Measurements from ENCODE around the gene FAM81A. TPM values are rescaled to one million over a fixed set of nuclear protein-coding genes. Genes with fewer than 3 reads are reported as not detected.

Gene FAM81A
- polyA plus RNA-seq, 6 donors from 2014 or later: 8.1 to 23.1 (median 12.0) TPM

DNA sequence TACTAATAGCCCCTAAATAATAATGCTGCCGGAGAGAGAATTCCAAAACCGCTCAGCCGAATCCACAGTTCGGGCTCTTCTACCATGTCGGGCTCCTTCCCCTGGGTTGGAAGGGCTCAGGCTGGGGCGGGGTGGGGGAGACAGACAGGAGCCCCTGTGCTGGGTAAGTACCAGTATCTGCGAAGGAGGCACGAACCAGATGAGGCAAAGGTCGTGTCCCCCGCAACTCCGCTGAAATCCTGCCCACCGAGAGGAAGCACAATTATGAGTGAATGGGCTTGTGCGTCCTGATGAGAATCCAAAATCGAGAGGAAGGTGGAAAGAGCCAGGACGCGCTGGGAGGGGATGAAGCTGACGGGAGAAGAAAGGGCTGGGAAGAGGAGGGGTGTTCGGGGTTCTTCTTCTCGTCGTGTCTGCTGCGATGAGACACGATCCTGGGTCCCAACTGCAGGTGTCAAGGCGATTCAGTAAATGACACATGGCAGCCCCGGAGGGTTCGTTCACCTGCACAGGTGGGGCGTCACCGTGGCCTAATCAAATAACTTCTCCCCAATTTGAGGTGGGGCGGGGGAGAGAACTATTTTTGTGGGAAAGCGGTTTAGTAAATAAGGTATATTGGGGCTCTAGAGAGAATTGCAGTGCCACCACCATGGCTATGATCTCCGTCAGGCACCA is 707 bp upstream of the FAM81A start:
- Mint-ChIP-seq H3K4me3 (peak overlapping the region; percentile 78 to 95 (median 94)), H3K4me1 (peaks cover 24 to 44% (median 39%) of the 10 kb centered on the region in 3 donors), H3K27me3 (no peaks in the 10 kb centered on the region), H3K36me3 (no peaks in the 10 kb centered on the region), H3K27ac (peak overlapping the region; percentile 28 to 93 (median 78)), H3K9me3 (no peaks in the 10 kb centered on the region)
- DNase-seq: no peak
- peak; percentile 2 to 8 for ATAC-seq (ENCODE audit: low read depth in 2 of 2)

DNA sequence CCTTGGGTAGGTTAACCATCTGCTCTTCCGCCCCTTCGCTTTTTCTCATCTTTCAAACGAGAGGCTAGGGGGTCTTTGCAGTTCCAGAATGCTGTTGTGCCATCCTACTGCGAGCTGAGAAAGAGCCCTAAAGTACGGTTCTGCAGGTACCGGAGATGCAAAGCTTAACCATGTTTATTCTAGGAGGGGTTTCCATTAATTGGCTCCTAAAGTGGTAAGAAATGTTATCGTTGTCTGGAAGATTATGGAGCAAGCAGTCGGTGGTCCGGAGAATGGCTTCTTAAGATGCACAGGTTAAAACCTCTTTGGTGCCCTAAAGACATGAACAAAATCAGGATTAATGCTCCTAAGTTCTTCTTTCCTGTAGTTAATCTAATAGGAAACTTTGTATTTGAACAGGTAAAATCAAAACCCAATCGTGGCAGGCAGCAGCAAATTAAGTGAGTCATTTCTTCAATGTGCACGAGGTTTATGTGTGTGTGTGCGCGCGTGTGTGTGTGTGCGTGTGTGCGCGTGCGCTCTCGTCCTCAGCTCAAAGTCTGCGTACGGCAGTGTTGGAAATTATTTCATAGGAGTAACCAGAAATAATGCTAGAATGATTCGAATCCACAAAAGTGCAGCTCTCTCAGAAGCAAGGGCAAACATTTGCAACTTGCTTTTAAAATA is 772 bp downstream of the FAM81A start:
- Mint-ChIP-seq H3K27ac (peak overlapping the region in 4 of 6 donors; percentile 62 to 80 (median 71)), H3K9me3 (no peaks in the 10 kb centered on the region), H3K36me3 (peaks cover 0 to under 1% of the 10 kb centered on the region in 2 donors), H3K27me3 (no peaks in the 10 kb centered on the region), H3K4me1 (peaks cover 33 to 57% (median 52%) of the 10 kb centered on the region in 3 donors), H3K4me3 (peak overlapping the region; percentile 78 to 95 (median 90))
- ATAC-seq (ENCODE audit: low read depth in 2 of 2) (no peak), DNase-seq (no peak)

DNA sequence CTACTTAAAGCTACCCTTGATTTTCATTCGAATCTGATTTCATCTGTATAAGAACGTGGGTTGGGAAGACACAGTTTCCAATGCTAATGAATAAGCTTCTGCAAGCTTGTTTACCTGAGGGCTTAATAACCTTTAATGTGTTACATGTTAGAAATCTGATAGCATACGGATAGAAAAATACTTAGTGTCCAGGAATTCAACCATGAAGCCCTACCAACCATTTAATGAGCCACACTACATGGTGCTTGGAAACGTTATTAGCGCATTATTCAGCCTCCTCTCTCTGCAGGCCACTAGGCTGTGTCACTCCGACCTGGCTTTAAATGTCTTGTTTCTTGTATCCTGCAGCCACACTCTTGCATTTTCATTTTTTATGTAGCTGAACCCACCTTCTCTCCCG is 1.6 kb downstream of the FAM81A start:
- H3K9me3 Mint-ChIP-seq: no peaks in the 10 kb centered on the region
- peaks cover 0 to 8% of the 10 kb centered on the region in 2 donors for H3K36me3 Mint-ChIP-seq
- DNase-seq (no peak), ATAC-seq (ENCODE audit: low read depth in 2 of 2) (no peak)
- H3K27ac Mint-ChIP-seq: peak overlapping the region in 3 of 6 donors; percentile 46 to 73 (median 57)
- peak overlapping the region in 7 of 8 donors; percentile 11 to 95 (median 87) for H3K4me3 Mint-ChIP-seq
- H3K4me1 Mint-ChIP-seq: peaks cover 36 to 64% (median 55%) of the 10 kb centered on the region in 3 donors
- H3K27me3 Mint-ChIP-seq: no peaks in the 10 kb centered on the region

DNA sequence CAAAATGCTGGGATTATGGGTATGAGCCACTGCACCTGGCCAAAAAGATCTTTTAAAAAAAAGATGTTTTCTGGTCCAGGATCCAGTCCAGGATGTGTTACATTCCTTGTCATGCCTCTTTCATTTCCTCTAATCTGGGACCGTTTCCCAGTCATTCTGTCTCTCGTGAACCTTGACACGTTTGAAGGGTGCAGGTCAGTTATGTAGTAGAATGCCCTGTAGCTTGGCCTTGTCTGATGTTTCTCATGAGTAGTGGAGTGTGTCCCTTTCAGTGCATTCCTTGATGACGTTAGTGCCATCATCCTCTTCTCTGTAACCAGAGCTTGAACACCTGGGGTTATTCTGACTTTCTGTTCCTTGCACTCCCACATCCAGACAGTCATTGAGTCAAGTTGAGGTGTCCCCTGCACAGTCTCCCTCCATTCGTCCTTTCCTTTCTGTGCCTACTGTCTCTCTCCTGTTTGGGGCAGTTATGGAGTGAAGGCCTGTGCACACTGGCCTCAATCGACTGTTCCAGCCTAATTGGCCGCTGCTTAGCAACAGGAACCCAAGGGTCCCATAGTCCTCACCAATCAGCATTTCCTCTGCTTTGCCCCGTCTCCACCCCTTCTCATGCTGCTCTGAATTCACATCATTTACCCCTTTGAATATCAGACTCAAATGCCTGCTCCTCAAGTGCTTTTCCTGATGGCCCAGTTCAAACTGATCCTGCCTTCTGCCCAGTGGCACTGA is 5.5 kb downstream of the FAM81A start:
- ATAC-seq (ENCODE audit: low read depth in 2 of 2) (peak; percentile 54 to 71), DNase-seq (no peak)
- peak overlapping the region in 5 of 8 donors; percentile 11 to 60 (median 36) for H3K4me3 Mint-ChIP-seq
- no peaks in the 10 kb centered on the region for H3K27me3 Mint-ChIP-seq
- H3K36me3 Mint-ChIP-seq: peaks cover 0 to 10% of the 10 kb centered on the region in 2 donors
- peaks cover 0 to 4% (median 0%) of the 10 kb centered on the region in 7 donors for H3K9me3 Mint-ChIP-seq
- peak overlapping the region in 2 of 6 donors; percentile 31 to 82 for H3K27ac Mint-ChIP-seq
- H3K4me1 Mint-ChIP-seq: peaks cover 33 to 75% (median 63%) of the 10 kb centered on the region in 3 donors

DNA sequence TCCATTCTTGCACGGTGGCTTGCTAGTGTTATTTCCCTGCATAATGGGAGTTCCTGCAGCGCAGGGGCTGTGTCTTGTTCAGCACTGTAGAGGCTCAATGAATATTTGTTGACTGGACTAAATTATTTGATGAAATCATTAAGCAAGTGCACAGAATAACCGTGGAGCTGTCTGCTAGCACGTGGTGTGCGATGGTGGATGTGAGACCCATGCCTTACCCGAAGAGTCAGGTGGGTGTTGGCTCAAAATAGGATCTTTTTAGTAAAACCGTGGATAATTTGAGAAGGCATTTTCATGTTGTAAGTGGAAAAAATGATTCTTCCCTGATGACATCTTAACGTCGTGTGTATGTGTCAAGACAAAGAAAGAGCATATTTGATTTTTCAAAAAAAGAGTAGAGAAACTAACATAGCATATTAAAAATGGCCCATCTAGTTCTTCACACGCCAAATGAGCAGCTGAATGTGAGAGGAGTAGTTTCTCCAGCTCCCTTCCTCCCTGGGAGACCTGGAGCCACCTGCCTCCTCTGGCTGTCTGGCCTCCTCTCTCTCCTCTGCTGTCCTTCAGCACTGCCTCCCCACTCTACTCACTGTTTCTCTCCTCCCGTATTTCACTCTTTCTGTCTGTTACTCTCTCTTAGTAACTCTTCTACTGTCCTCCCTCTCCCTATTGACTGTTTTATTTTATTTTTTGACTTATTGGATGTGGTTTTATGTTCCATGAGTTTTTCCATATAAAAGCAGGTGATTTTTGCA is 6.3 kb downstream of the FAM81A start:
- Mint-ChIP-seq H3K4me1 (peaks cover 33 to 67% (median 62%) of the 10 kb centered on the region in 3 donors), H3K4me3 (peak overlapping the region in 1 of 8 donors; percentile 36), H3K9me3 (peaks cover 0 to 4% (median 0%) of the 10 kb centered on the region in 7 donors), H3K27ac (peak overlapping the region in 1 of 6 donors; percentile 49), H3K36me3 (peaks cover 0 to 10% of the 10 kb centered on the region in 2 donors), H3K27me3 (no peaks in the 10 kb centered on the region)
- ATAC-seq (ENCODE audit: low read depth in 2 of 2): no peak
- DNase-seq: no peak

DNA sequence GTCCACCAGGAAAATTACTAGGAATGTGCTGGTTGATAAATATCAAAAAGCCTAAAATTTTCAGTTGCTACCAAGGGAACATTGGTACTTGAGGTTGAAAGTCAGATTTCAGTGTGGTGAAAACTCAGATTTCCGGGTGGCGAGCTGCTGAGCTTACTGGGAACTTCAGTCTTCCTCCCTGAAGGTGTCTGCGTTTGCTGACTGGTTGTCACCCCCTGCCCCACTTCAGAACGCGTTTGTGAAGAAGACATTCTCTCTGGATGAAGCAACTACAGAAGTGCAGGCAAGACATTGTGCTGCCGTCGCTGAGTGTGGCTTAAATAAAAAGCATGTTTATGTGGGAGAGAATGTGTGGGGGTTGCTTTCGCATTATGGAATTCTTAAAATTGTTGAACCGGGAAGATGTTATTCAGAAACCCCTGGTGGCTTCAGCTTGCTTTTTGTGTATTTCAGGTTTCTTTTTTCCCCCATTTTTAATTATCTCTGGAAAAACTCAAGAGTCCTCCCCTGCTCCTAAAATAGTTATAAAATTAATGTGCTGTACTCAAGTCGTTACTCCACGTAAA is 7.1 kb downstream of the FAM81A start:
- H3K9me3 Mint-ChIP-seq: peaks cover 0 to 4% (median 0%) of the 10 kb centered on the region in 7 donors
- H3K4me1 Mint-ChIP-seq: peaks cover 33 to 59% (median 54%) of the 10 kb centered on the region in 3 donors
- H3K36me3 Mint-ChIP-seq: peaks cover 0 to 10% of the 10 kb centered on the region in 2 donors
- no peak overlapping the region for H3K4me3 Mint-ChIP-seq
- no peak overlapping the region for H3K27ac Mint-ChIP-seq
- DNase-seq: no peak
- H3K27me3 Mint-ChIP-seq: no peaks in the 10 kb centered on the region
- no peak for ATAC-seq (ENCODE audit: low read depth in 2 of 2)

DNA sequence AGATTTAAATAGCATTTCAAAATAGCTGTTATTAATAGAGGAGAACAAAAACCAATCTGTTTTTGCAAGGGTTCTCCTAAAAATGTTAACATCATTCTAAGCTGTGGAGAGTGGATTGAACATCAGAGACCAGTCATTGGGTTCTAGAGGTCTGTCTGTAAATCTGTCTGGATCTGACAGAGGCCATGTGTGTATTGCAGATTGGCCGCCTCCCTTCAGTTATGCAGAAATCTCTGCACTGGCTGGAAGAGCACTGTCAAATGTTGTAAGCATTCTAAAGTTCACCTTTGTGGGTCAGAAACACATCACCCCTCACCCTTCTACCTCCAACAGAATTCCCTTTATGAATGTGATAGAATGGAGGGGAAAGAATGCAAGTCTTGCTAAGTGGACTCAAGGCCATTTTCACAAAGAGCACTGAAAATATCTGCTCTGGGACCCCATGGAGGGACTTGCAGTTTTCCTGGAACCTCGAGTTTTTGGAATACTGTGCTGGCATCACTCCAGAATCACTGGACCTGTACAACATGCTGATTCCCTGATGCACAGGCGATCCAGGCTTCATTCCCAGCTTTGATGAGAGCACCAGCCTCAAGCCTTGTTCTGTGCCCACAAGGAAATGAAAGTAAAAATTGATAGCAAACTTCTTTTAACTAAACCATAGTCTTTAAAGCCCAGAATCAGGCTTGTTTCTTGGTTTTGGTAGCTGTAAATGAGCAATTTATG is 8.4 kb downstream of the FAM81A start:
- DNase-seq: no peak
- H3K4me3 Mint-ChIP-seq: peak overlapping the region in 2 of 8 donors; percentile 7 to 68
- H3K4me1 Mint-ChIP-seq: peaks cover 28 to 51% (median 43%) of the 10 kb centered on the region in 3 donors
- no peaks in the 10 kb centered on the region for H3K27me3 Mint-ChIP-seq
- ATAC-seq (ENCODE audit: low read depth in 2 of 2): no peak
- peaks cover 0 to 10% of the 10 kb centered on the region in 2 donors for H3K36me3 Mint-ChIP-seq
- H3K9me3 Mint-ChIP-seq: peaks cover 0 to 4% (median 0%) of the 10 kb centered on the region in 7 donors
- H3K27ac Mint-ChIP-seq: peak overlapping the region in 3 of 6 donors; percentile 4 to 26 (median 25)

DNA sequence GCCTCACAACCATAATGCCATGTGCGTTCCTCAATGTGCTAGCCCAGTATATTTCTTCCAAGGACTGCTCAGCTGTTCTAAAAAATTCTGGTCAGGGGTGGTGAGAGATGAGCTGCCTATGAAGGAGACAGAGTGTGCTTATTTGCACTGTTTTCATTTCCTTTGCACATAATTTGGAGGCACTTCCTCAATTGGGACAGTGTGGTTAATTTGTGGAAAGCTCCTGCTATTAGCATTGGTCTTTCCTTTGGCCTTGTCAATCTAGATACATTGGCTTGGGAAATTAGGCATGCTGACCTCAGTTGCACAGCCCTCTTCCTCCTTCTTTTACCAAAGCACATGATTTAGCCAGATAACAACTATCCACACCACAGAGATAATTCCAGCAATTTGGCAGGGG is 9.4 kb downstream of the FAM81A start:
- no peaks in the 10 kb centered on the region for H3K27me3 Mint-ChIP-seq
- peak overlapping the region in 2 of 6 donors; percentile 50 to 82 for H3K27ac Mint-ChIP-seq
- H3K4me3 Mint-ChIP-seq: peak overlapping the region in 1 of 8 donors; percentile 23
- ATAC-seq (ENCODE audit: low read depth in 2 of 2): no peak
- peaks cover 0 to 4% (median 0%) of the 10 kb centered on the region in 7 donors for H3K9me3 Mint-ChIP-seq
- H3K4me1 Mint-ChIP-seq: peaks cover 22 to 41% (median 36%) of the 10 kb centered on the region in 3 donors
- peaks cover 0 to 10% of the 10 kb centered on the region in 2 donors for H3K36me3 Mint-ChIP-seq
- no peak for DNase-seq

DNA sequence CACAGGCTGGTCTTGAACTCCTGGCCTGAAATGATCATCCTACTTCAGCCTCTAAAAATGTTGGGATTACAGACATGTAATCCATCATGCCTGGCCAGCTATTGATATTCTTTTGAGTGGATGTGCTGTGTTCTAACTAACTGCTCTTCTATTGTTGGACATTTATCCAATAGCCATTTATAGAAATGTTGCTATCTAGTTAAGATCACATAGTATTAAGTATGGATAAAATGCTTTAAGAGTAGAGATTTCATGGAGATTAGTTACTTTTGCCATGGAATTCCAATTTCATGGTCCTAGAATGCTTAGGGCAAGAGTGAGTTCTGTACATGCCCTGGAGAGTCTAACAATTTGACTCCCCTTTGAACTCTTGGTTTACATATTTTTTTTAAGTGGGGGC is 10.9 kb downstream of the FAM81A start:
- Mint-ChIP-seq H3K9me3 (peaks cover 0 to 4% (median 0%) of the 10 kb centered on the region in 7 donors), H3K4me3 (no peak overlapping the region), H3K27me3 (no peaks in the 10 kb centered on the region), H3K27ac (no peak overlapping the region), H3K4me1 (peaks cover 16 to 30% (median 28%) of the 10 kb centered on the region in 3 donors), H3K36me3 (peaks cover 0 to 8% of the 10 kb centered on the region in 2 donors)
- DNase-seq (no peak), ATAC-seq (ENCODE audit: low read depth in 2 of 2) (no peak)

DNA sequence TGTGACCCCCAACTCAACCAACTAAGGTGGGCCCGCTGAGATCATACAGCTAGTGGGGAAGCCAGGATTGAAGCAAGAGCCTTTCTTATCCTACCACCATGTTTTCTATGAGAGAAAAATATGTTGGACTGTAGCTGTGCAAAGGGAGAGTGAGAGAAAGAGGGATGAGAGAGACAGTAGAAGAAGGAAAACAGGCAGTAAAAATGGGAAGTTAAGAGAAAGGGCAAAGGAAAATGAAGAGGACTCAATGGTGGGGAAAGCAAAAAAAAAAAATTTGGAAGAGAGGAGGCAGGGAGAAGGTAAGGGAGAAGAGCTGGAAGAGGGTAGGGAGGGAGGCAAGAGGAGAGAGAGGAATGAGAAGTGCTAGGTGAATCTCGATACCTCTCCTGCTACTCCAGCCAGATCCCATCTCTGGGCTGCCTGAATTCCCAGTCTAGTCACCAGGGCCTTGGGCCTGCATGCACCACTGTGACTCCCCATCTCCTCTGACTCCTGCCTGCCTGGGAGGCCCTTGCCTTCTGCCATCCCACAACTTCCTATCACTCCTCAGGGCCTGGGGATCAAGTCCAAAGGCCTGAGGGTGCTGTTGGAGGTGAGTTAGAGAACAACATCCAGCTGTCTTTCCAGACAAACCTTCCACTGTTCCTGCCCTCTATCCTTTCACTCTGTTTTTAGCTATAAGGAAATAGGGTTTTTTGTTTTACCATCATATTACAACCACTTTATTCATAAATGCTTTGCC is 15.7 kb downstream of the FAM81A start:
- H3K4me1 Mint-ChIP-seq: peaks cover 2 to 10% (median 5%) of the 10 kb centered on the region in 3 donors
- peak overlapping the region in 1 of 6 donors; percentile 42 for H3K27ac Mint-ChIP-seq
- no peaks in the 10 kb centered on the region for H3K36me3 Mint-ChIP-seq
- H3K9me3 Mint-ChIP-seq: no peaks in the 10 kb centered on the region
- DNase-seq: no peak
- no peak overlapping the region for H3K4me3 Mint-ChIP-seq
- ATAC-seq (ENCODE audit: low read depth in 2 of 2): no peak
- no peaks in the 10 kb centered on the region for H3K27me3 Mint-ChIP-seq

DNA sequence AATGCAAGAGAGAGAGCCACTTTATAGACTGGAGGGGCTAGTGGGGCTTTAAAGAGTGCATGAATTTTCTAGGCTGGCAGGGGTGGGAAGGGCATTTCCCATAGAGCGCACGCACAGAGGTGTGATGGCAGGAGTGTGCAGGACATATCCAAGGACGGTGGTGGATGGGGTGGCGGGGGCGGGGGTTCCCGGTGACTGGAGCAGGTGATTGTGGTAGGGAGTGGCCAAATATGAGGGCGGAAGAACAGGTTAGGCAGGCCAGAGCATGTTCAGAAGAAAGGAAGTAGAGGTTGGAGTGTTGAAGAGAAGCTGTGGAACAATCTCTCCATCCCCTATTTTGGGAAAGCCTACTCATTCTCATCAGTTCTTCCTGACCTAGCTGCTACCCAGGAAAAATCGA is 18.1 kb downstream of the FAM81A start:
- H3K9me3 Mint-ChIP-seq: no peaks in the 10 kb centered on the region

More for the DNA sequence above, 18.1 kb downstream of the FAM81A start:
- DNase-seq (no peak), ATAC-seq (ENCODE audit: low read depth in 2 of 2) (no peak)
- no peaks in the 10 kb centered on the region for H3K27me3 Mint-ChIP-seq
- H3K36me3 Mint-ChIP-seq: peaks cover 9 to 15% of the 10 kb centered on the region in 2 donors
- H3K27ac Mint-ChIP-seq: peak overlapping the region in 1 of 6 donors; percentile 61
- H3K4me3 Mint-ChIP-seq: no peak overlapping the region
- peaks cover 2 to 10% (median 5%) of the 10 kb centered on the region in 3 donors for H3K4me1 Mint-ChIP-seq
